ENCODE results near the gene IVNS1ABP. TPM values are rescaled to one million over a fixed set of nuclear protein-coding genes. Genes with fewer than 3 reads are reported as not detected.

Gene IVNS1ABP
- total and polyA plus RNA-seq, 2 of the 13 experiments (the other 11 are each of a cell fraction or from before 2014, with no cell fraction given): 49.1 to 51.7 TPM

DNA sequence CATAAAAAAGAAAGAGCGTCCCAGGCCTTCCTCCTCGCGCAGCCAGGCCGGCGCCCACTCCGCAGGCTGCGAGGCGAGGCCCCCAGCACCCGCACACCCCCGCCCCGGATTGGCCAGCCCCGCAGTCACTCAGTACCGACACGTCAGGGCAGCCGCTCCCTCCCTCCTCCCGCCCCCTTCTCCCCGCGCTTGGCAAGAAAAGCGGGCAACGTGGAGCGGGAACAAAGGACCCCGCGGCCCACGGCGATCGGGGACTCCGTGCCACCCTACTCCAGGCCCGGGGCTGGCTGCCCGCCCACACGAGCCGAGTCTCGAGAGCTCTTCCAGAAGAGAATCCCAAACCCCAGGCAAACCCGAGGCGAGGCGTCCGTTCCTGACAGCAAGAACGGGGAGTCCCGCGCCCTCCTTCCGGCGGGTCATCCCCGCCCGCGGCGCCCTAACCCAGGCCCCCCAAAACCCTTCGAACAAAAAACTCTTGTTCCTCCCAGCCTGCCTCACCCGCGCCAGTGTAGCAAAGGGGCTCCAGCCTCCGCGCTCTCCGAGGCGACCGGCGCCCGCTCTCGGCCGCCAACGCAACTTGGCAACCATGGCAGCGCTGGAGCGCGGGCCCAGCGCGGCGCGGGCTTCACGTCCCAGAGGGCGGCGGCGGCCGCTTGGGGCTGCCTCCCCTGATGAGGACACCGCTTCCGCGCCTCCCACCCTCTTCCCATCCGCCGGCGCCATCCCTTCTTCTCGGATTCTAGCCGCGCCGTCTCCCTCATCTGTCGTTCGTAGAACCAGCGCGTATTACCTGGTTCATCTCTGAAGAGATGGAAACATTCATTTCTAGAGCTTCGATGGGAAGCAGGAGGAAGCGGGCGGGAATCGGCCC lies 645 bp downstream of the IVNS1ABP start (continued):
- TF ChIP-seq SIN3A (IDR thresholded peaks at IDR 0.05; ENCODE audit: borderline replicate concordance, low read depth, low read length) (no peak), RARA (CRISPR knock-in tag; IDR thresholded peaks at IDR 0.05) (no peak), CREB1 (IDR thresholded peaks at IDR 0.05) (peak; percentile 73), CREB1 (CRISPR knock-in tag; IDR thresholded peaks at IDR 0.05) (peak; percentile 79), ARID2 (CRISPR knock-in tag; IDR thresholded peaks at IDR 0.05; ENCODE audit: borderline replicate concordance) (no peak), ZFP90 (CRISPR knock-in tag; IDR thresholded peaks at IDR 0.05; ENCODE audit: borderline replicate concordance) (peak; percentile 65; the same call in 1 of the 2 replicates), SMAD1 (CRISPR knock-in tag; IDR thresholded peaks at IDR 0.05; ENCODE audit: borderline replicate concordance, low read depth) (no peak), MED1 (CRISPR knock-in tag; IDR thresholded peaks at IDR 0.05) (no peak), ZNF496 (CRISPR knock-in tag; IDR thresholded peaks at IDR 0.05; ENCODE audit: insufficient replicate concordance) (no peak), NFIC (IDR thresholded peaks at IDR 0.05; ENCODE audit: low read length) (no peak), TBX2 (CRISPR knock-in tag; IDR thresholded peaks at IDR 0.05; ENCODE audit: borderline replicate concordance) (no peak), KDM4B (CRISPR knock-in tag; IDR thresholded peaks at IDR 0.05) (no peak), ZNF136 (CRISPR knock-in tag; IDR thresholded peaks at IDR 0.05; ENCODE audit: low read depth) (no peak), PTBP1 (IDR thresholded peaks at IDR 0.05; ENCODE audit: low read depth, low read length, poor library complexity, severe bottlenecking) (no peak), MATR3 (CRISPR knock-in tag; IDR thresholded peaks at IDR 0.05) (no peak), MEIS1 (CRISPR knock-in tag; IDR thresholded peaks at IDR 0.05; ENCODE audit: borderline replicate concordance) (peak; percentile 20)
- TF ChIP-seq, protein P1, sequence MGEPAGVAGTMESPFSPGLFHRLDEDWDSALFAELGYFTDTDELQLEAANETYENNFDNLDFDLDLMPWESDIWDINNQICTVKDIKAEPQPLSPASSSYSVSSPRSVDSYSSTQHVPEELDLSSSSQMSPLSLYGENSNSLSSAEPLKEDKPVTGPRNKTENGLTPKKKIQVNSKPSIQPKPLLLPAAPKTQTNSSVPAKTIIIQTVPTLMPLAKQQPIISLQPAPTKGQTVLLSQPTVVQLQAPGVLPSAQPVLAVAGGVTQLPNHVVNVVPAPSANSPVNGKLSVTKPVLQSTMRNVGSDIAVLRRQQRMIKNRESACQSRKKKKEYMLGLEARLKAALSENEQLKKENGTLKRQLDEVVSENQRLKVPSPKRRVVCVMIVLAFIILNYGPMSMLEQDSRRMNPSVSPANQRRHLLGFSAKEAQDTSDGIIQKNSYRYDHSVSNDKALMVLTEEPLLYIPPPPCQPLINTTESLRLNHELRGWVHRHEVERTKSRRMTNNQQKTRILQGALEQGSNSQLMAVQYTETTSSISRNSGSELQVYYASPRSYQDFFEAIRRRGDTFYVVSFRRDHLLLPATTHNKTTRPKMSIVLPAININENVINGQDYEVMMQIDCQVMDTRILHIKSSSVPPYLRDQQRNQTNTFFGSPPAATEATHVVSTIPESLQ (CRISPR knock-in tag; conservative IDR thresholded peaks at IDR 0.05): no peak
- TF ChIP-seq, protein P2, sequence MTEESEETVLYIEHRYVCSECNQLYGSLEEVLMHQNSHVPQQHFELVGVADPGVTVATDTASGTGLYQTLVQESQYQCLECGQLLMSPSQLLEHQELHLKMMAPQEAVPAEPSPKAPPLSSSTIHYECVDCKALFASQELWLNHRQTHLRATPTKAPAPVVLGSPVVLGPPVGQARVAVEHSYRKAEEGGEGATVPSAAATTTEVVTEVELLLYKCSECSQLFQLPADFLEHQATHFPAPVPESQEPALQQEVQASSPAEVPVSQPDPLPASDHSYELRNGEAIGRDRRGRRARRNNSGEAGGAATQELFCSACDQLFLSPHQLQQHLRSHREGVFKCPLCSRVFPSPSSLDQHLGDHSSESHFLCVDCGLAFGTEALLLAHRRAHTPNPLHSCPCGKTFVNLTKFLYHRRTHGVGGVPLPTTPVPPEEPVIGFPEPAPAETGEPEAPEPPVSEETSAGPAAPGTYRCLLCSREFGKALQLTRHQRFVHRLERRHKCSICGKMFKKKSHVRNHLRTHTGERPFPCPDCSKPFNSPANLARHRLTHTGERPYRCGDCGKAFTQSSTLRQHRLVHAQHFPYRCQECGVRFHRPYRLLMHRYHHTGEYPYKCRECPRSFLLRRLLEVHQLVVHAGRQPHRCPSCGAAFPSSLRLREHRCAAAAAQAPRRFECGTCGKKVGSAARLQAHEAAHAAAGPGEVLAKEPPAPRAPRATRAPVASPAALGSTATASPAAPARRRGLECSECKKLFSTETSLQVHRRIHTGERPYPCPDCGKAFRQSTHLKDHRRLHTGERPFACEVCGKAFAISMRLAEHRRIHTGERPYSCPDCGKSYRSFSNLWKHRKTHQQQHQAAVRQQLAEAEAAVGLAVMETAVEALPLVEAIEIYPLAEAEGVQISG (CRISPR knock-in tag; IDR thresholded peaks at IDR 0.05): 0 out of 2 replicates have a peak, but pooled peaks have one; percentile 27
- TF ChIP-seq, protein P3, sequence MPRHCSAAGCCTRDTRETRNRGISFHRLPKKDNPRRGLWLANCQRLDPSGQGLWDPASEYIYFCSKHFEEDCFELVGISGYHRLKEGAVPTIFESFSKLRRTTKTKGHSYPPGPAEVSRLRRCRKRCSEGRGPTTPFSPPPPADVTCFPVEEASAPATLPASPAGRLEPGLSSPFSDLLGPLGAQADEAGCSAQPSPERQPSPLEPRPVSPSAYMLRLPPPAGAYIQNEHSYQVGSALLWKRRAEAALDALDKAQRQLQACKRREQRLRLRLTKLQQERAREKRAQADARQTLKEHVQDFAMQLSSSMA (CRISPR knock-in tag; IDR thresholded peaks at IDR 0.05): no peak
- TF ChIP-seq, protein P4, sequence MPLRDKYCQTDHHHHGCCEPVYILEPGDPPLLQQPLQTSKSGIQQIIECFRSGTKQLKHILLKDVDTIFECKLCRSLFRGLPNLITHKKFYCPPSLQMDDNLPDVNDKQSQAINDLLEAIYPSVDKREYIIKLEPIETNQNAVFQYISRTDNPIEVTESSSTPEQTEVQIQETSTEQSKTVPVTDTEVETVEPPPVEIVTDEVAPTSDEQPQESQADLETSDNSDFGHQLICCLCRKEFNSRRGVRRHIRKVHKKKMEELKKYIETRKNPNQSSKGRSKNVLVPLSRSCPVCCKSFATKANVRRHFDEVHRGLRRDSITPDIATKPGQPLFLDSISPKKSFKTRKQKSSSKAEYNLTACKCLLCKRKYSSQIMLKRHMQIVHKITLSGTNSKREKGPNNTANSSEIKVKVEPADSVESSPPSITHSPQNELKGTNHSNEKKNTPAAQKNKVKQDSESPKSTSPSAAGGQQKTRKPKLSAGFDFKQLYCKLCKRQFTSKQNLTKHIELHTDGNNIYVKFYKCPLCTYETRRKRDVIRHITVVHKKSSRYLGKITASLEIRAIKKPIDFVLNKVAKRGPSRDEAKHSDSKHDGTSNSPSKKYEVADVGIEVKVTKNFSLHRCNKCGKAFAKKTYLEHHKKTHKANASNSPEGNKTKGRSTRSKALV (CRISPR knock-in tag; IDR thresholded peaks at IDR 0.05): no peak
- TF ChIP-seq, protein P5, sequence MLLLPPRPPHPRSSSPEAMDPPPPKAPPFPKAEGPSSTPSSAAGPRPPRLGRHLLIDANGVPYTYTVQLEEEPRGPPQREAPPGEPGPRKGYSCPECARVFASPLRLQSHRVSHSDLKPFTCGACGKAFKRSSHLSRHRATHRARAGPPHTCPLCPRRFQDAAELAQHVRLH (CRISPR knock-in tag; IDR thresholded peaks at IDR 0.05; ENCODE audit: borderline replicate concordance, low read depth): no peak

Measured in HepG2 (cell line).